Medulla oblongata (tissue), 1 donor: ENCODE measurements around the gene ST6GALNAC4.

ENCODE experiments used
- DNase-seq: peaks from one replicate; pipeline ENCODE4 v3.0.0-alpha.2; 2015; ENCODE audit errors: extremely low spot score

Gene ST6GALNAC4

DNA sequence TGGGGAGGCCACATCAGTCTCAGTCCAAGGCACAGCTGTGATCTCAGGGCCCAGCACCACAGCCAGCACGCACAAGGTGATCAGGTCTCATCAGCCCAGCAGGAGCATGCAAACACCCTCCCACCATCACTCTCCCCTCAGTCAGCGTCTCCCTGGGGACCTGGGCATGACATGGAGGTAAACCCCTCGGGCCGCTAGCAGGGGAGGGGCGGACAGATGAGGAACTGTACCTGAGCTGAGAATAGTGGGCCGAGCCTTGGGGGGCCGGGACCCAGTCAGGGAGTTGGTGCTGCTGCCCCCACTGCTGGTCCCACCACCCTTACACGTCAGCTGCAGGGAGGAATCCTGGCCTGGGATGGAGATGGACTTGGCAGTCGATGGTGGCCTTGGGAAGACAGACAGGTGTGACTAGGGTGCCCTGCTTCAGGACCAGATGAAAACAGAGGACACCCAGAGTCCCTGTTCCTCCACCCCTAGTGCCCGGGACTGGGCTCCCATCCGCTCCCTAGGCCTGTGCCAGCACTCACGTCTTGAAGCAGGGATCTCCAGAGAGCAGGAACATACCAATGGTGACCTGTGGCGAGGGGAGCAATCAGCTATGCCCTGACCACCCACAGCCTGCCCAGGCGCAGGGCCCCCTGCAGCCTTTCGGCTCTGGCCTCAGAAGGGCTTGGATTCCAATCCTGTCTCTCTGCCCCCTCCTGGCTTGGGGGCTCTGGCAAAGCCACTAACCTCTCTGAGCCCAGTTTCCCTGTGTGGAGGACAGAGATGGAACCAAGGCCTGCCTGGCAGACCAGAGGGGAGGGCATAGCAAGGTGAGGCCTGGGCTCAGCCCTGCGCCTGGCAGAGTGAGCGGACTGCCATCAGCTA is 31.2 kb upstream of the ST6GALNAC4 start:
- no peak for DNase-seq

- DNase-seq: no peak
Observed at GRCh38 chr9:127946728-127947127, 29.9 kb upstream of the ST6GALNAC4 start.

DNA sequence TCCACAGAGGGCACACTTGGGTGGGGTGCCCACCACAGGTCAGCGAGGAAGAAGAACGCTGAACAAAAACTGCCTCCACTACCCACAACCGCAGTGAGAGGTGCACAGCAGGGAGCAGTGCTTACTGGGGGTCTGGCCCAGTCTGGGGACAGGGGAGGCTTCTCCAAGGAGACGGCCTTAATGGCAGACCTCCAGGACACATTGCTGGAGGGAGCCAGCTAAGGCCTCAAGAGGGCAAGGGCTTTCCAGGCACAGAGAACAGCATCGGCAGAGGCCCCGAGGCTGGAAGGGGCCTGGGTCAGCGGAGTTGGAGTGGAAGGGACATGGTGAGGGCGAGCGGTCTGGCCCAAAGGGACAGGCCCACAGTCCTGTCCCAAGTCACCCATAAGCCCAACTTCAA is 29.1 kb upstream of the ST6GALNAC4 start:
- no peak for DNase-seq

GRCh38 chr9:127945338-127945737 is 28.5 kb upstream of the ST6GALNAC4 start:
- DNase-seq: no peak

DNA sequence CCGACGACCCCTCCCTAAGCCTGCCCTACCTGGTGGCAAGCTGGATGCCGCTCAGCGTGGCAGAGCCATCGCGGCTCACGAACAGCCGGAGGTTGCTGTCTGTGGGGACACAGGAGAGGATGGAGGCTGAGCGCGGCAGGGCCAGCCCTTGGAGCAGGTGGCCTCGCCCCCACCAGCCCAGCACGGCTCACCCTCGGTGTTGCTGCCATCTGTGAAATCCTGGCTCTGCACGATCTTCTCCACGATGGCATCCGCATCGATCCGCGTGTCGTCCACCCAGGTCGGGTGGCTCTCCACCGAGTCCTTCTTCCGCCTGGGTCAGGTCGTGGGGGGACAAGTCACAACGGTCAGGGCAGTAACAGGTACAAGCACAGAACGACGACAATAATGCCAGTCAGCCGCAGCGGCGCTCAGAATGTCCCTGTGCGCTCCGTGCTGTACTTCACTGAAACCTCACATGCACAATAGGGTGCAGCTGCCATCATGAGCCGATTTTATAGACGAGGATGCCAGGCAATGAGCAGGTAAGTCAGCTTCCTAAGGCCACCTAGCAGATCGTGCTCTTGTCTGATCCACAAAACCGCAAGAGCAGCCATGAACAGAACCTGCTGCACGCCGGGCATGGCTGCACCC is 27.9 kb upstream of the ST6GALNAC4 start:
- no peak for DNase-seq

DNA sequence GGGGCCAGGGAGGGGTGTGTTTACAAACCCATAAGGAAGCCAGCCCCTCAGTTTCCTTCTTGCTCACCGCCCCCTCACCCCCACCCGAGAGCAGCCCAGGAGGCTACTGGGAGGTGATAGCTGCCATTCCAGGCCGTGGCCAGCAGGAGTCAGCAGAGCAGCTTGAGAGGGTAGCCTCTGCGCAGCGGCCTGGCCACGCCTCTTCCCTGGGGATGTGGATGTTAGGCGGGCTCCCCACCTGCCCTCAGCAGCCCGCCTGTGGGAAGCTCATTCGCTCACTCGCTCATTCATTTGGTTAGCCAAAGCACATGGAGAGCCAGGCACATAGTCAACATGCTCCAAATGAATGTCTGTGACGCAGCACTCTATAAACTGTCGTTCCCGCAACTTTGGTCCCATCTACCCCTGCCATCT is 26.9 kb upstream of the ST6GALNAC4 start:
- peak; percentile 93 for DNase-seq

GRCh38 chr9:127943011-127943662 is 26.3 kb upstream of the ST6GALNAC4 start:
- DNase-seq: no peak

DNA sequence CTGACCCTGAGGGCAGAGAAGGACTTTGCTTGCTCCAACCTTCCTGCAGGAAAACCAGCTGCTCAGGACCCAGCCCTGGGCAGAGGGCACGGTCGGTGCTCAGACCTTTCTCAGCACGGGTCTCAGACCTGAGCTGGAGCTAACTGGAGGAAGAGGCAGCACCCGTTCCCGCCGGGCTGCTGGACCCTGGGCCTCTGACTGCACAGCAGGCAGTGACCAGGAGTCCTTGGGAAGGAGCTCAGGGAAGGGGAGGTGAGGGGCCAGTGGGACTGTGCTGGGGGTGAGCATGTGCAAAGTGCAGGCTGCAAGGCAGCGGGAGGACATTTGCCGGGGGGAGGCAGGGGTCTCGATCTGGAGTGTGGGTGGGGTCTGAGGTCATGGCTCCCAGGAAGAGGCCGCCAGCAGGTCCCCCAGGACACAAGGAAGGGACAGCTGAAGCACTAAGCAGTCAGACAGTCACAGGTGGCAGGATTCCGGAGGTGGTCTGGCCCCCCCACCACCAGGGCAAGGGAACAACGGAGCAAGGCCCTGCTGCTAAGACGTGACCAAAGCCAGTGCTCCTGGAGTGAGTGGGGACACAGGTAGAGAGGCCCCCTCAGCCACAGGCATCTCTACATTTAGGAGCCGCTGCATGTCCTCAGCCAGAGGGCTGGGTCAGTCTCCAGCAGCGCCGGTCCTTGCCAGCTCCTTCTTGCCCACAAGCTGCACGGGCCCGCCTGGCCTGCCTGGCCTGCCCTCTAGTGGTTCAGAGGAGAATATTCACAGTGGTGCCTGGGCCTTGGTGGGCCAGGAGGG is 25.6 kb upstream of the ST6GALNAC4 start:
- DNase-seq: no peak

DNA sequence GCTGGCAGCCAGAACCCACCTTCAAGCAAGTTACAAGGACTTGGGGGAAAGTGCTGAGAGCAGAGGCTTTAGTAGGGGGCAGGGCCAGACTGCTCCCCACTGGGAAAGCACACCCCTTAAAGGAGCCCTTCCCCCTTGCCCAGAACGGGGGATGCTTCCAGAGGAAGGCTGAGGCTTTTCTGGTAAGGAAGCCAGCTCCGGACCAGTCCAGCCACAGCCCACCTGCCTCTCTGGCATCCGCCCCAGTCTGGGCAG is 25.0 kb upstream of the ST6GALNAC4 start:
- DNase-seq: no peak

DNA sequence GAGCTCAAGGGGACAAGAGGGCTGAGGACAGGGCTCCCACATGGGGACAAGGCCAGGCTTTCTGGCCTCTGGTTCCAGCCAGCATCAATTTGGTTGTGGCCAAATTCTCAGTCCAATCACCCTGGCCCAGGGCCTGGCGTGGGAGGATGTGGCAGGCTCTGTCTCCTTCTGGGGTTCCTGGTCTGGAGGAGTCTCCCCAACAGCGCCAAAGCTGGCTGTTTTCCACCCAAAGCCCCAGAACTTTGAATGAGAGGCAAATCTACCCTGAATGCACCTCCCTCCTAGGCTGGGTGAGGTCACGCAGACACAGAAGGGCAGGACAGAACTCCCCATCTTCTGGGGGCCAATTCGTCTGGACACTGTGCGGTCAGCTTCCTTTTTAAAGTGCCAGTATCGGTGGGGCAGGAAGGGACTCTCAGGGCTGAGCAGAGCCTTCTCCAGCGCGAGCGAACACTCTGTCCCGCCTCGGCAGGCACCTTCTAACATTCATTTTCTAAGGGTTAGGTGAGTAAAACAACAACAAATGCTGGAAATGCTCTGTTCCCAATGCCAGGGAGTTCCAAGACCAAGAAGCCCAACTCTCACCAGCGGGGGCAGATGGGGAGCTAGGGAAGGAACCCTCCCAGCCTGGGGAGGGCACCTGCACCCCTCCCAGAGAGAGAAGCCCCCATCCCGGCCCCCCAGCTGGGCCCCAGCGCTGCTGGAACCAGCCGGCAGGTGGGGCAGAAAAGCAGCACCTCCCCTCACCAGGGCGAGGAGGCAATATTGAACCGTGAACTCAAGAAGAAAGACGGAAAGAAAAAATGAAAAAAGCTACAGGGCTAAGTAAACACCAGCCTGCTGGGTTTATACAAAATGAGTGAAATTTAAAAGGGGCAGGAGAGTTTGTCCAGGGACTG is 24.5 kb upstream of the ST6GALNAC4 start:
- DNase-seq: no peak

DNA sequence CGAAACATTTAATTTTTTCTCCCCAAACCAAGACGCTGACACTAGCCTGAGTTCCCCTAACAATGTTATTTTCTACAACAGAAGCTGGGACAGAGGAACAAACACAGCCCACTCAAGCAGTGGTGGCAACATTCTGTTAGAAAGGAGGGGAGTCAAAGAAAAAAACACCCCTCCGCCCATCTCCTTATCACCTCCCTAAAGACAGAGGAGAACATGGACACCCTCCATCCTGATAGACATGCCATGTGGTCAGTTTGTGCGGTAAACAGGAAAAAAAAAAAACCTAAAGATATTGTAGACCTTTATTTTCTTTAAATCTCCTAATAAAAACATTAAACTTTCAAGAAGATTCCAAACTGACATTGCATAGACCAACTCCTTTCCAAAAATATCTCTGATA is 23.8 kb upstream of the ST6GALNAC4 start:
- no peak for DNase-seq

DNA sequence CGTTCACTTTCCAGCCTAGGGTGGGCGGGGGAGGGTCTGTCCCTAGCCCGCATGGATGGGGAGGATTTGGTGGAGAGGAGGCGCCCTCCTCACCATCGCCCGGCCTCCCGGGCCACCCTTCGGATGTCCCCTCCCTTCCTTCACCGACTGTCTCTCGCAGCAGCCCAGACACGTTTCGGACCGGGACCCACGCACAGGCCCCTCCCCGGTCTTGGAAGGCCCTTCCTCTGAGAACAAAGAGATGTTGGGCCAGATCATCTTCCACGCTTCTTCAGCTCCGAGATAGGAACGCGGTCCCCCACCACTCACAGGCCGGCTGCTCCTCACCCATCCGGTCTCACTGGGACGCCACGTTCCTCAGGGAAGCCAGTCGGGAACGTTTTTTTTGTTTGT is 21.5 kb upstream of the ST6GALNAC4 start:
- DNase-seq: no peak

- peak; percentile 86 for DNase-seq
Observed at GRCh38 chr9:127937388-127938297, 20.8 kb upstream of the ST6GALNAC4 start, which contains the start of gene DPM2. TSS of gene DPM2 (minus strand) at chr9:127937854. CDS start at chr9:127937820, 34 bp downstream.

GRCh38 chr9:127937056-127937387 is 20.2 kb upstream of the ST6GALNAC4 start:
- no peak for DNase-seq

DNA sequence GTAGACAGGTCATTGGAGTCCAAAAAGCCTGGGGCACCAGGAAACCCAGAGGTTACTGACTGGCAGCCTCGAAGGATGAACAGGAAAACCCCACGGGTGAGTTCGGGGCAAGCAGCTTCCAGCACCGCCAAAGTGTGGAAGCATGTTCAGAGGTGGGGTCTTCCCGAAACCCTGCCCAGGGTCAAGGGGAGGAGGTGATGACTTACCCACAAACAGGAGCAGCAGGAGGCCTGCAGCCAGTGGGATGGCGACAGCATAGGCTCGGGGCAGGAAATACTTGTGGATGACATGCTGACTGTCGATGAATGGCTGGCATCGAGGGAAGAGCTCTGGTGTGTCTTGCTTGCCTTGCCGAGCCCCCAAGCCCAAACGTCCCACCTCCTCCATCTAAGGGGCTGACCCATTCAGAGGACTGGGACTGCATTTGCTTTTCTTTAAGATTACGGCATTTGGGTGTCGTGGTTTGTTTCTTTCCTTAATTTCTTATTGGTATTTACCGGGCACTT is 19.6 kb upstream of the ST6GALNAC4 start:
- DNase-seq: no peak

DNA sequence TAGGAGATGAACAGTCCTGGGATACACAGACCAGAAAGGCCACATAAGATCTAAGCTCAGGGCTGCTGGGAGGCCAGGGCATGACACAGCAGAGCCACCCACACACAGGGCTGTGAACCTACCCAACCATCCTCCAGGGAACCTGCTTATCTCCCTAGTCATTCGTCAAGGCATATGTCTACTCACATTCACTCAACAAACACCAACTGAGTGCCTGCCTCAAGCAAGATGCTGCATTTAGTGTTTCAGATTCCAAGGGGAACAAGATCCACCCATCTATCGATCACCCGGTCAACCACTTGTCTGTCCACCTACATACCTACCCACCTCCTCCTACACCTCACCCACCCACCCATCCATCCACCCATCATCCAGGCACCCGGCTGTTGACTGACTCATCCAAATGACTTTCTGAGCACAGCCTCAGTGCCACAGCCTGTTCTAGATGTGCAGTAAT is 19.0 kb upstream of the ST6GALNAC4 start:
- DNase-seq: no peak

DNA sequence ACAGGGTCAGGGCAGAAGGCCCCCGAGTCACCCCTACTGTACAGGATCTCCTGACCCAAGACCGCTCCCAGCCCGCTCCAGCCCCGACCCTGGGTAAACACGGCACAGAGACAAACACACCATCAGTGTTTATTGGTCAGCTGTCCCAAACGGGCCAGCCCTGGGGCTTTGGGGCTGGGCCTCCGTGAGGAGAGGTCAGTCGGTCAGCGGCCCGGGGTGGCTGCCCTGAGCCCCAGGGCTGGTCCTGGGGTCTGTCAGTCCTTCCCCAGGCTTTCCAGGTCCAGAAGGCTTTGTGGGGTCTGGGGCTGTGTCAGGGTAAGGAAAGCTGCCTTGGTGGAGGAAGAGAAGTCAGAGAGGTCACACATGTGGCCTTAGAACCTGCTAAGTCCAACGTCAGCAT is 18.1 kb upstream of the ST6GALNAC4 start:
- DNase-seq: no peak

DNA sequence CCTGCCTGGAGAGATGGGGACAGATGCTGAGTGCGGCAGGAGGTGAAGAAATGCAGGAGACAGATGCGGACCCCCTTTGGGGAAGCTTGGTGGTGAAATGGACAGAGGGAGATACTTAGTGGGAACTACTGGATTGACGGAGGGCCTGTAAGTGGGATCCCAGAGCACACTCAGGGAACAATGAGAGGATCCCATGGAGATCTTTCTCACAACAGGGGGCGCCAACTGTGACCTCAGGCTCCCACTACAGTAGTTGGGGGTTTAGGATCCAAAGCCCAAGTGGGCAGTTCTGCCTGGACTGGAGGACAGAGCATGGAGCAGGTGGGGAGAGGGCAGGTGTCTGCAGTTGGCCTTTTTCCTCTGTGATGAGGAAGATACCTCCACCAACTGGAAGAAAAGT is 17.4 kb upstream of the ST6GALNAC4 start:
- no peak for DNase-seq

DNA sequence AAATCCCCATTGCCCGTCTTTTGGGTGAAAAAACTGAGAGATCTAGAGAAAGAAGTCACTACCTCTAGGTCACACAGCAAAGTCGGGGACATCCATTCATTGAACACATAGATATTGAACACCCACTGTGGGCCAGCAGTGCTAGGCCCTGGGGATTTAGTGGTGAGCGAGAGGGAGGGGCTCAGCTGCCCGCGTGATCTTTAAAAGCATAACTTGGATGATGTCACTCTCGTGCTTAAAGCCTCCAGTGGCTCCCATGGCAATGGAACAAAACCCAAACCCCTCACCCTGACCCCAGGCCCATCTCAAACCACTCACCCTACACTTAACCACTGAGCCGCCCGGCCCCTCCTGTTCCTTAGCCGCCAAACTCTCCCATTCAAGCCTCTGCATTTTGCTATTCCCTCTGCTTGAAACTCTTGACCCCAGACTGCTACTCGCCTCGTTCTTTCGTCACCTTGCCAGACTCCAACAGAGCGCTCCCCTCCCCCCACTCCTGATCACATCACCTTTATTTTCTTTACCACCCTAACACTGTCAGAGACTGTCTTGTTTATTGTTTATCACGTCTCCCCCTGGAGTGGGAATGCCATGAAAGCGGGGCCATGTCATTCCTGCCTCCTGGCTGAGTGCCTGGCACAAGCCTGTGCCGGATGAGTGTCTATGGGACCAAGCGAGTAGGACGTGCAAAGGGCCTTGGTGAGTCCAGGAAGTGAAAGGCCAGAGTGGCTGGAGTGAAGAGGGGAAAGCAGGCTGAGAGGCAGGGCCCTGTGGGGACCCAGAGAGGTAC is 14.4 kb upstream of the ST6GALNAC4 start:
- DNase-seq: no peak
